Kidney epithelial cell (primary cell): ENCODE measurements around the gene ARHGDIG. TPM values are rescaled to one million over a fixed set of nuclear protein-coding genes. Genes with fewer than 3 reads are reported as not detected.
A peak's percentile ranks its signal among the peaks of the same experiment; 100 is the strongest.

ENCODE experiments used
- DNase-seq: peaks from one replicate; pipeline ENCODE4 v3.0.0-alpha.2; 2010; ENCODE audit warnings: low read depth
- H3K27me3 ChIP-seq: 2 replicates; pipeline ENCODE4 v1.6.0; 2011; ENCODE audit warnings: low read length; ENCODE audit not compliant: control insufficient read depth, insufficient read depth
- H3K36me3 ChIP-seq: 2 replicates; pipeline ENCODE4 v1.5.1; 2011; ENCODE audit warnings: low read length; ENCODE audit not compliant: control insufficient read depth, insufficient read depth
- H3K4me3 ChIP-seq: 2 replicates; pipeline ENCODE4 v1.5.1; 2011; ENCODE audit warnings: low read depth, mild to moderate bottlenecking, control low read depth, low read length
- CTCF ChIP-seq: IDR thresholded peaks from 2 replicates; pipeline ENCODE4 v1.5.1; 2011; ENCODE audit warnings: mild to moderate bottlenecking, moderate library complexity, low read length, control low read depth, inconsistent platforms; ENCODE audit not compliant: insufficient read depth, poor library complexity, severe bottlenecking
- total RNA-seq: library from RNA; depleted of rRNA; stranded (reverse); fragments of >200 nt; gene quantifications from 2 replicates; pipeline ENCODE4 v1.2.3, GENCODE V29; 2015

The ARHGDIG gene
- total RNA-seq, 1 donor from 2014 or later, result 0.96 TPM

GRCh38 chr16:283033-283805 lies 2.8 kb downstream of the ARHGDIG start, which contains the start of gene PDIA2:
Gene PDIA2 (plus strand): TSS chr16:283164. CDS start chr16:283170, 6 bp downstream.
- Histone ChIP-seq H3K4me3 (no peak within 1 kb of the TSS), H3K27me3 (peaks cover 35% of the 10 kb centered on the region), H3K36me3 (no peaks in the 10 kb centered on the region)
- DNase-seq, result no peak
- no peak for TF ChIP-seq CTCF

GRCh38 chr16:284204-285120 lies 4.1 kb downstream of the ARHGDIG start:
- no peak for TF ChIP-seq CTCF
- Histone ChIP-seq H3K36me3 (no peaks in the 10 kb centered on the region), H3K27me3 (peaks cover 30% of the 10 kb centered on the region), H3K4me3 (no peak overlapping the region)
- no peak for DNase-seq

GRCh38 chr16:285146-286055 lies 5.0 kb downstream of the ARHGDIG start:
- H3K4me3 ChIP-seq, result no peak overlapping the region
- H3K27me3 ChIP-seq, result peaks cover 24% of the 10 kb centered on the region
- DNase-seq, result peak; percentile 18
- no peak for TF ChIP-seq CTCF
- H3K36me3 ChIP-seq, result no peaks in the 10 kb centered on the region

GRCh38 chr16:286491-287297 lies 6.3 kb downstream of the ARHGDIG start:
- Histone ChIP-seq H3K4me3 (no peak overlapping the region), H3K36me3 (no peaks in the 10 kb centered on the region), H3K27me3 (peaks cover 12% of the 10 kb centered on the region)
- DNase-seq, result no peak
- no peak for TF ChIP-seq CTCF

GRCh38 chr16:287298-287811 lies 7.0 kb downstream of the ARHGDIG start:
- H3K27me3 ChIP-seq, result peaks cover 8% of the 10 kb centered on the region
- H3K36me3 ChIP-seq, result no peaks in the 10 kb centered on the region
- DNase-seq, result no peak
- TF ChIP-seq CTCF, result no peak
- no peak overlapping the region for H3K4me3 ChIP-seq
